Stimulated activated CD8-positive, alpha-beta memory T cell treated with anti-CD3 and anti-CD28 coated beads, Interleukin-15, amount 100 ng/mL, for 48 hours (primary cell): ENCODE measurements around the gene TMEM9B.

Source experiments
- DNase-seq, 2 donors: peaks; one replicate each; pipeline ENCODE4 v3.0.0-alpha.2; 2020; ENCODE audit warnings: low read depth in 2 of 2

TMEM9B gene

GRCh38 chr11:8930456-8931175 lies 33.6 kb downstream of the TMEM9B start:
- no peak for DNase-seq

- DNase-seq = no peak
Observed at GRCh38 chr11:8928981-8929615, 35.1 kb downstream of the TMEM9B start.

- no peak for DNase-seq
Observed at GRCh38 chr11:8928205-8928604, 36.0 kb downstream of the TMEM9B start.

GRCh38 chr11:8927233-8927632 lies 37.0 kb downstream of the TMEM9B start:
- no peak for DNase-seq

DNA sequence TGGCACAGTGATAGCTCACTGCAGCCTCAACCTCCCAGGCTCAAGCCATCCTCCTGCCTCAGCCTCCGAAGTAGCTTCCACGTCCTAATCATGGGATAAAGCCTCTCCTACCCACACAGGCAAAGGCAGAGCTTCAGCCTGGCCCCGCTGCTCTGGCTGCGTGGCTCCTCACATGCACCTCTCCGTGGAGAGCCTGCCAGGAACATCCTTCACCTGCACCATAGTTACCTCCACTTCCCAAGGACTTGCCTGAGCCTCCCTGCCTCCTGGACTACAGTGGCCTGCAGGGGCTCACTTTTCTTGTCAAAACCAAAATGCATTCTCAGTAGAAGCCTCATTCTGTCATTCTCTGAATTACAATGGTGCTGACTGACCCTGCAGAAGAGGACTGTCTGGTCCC lies 38.0 kb downstream of the TMEM9B start:
- no peak for DNase-seq

GRCh38 chr11:8925711-8926110 lies 38.5 kb downstream of the TMEM9B start:
- DNase-seq = no peak

DNA sequence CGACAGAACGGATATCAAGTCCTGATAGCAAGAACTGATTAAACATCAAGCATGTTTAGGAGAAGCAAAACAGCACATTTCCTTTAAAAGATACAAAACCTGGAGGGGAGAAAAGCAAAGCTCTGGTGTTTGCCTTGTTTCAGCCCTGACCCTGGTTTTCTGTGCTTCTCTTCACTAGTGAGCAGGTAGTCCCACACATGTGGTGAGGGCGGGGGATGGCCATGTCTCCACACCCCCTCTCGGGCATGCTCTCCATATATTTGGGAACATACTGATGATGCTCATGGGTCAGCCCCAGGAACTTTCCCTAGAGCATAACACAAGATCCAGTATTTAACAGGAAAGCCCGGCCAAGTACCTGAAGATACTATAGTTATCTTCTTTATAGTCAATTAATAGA lies 41.6 kb downstream of the TMEM9B start:
- no peak for DNase-seq

DNA sequence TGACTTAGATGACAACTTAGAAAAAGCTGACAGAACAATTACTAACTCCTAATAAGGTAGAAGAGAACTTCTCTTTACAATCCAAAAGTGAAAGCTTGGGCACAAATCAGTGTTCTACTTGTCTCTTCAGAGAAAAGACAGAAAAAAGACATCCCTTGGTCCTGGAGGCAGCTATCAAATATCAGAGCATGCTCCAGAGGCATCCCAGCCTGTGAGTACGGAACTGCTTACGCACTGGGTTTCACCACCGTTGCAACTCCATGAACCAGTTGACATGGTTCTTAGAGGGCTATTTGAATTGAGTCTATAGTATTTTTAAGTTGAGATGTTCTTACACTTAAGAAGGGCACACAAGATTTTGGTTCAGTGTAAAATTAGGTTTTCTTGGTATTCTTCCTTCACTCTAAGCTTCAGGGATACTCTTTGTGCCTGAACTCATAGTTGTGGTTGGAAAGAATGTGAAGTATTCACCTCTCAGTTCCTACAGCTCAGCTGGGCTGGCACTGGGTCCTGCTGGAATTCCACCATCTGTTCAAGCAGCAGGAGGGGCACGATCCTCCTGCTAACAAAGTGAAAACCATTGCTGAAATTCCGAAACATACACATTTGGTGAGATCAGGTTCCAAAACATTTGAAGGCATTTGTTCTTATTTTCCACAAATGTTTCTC lies 47.0 kb downstream of the TMEM9B start:
- DNase-seq = no peak

- no peak for DNase-seq
Observed at GRCh38 chr11:8914661-8915018, 49.6 kb downstream of the TMEM9B start.

- peak; percentile 18 to 22 for DNase-seq
Observed at GRCh38 chr11:8913961-8914660, 50.1 kb downstream of the TMEM9B start.

GRCh38 chr11:8911029-8911823 lies 53.0 kb downstream of the TMEM9B start, which contains the start of gene AKIP1:
Gene AKIP1, plus strand, starts transcription at chr11:8911189. Its CDS starts 261 bp downstream, at chr11:8911450.
- peak; percentile 89 for DNase-seq

- DNase-seq = no peak
Observed at GRCh38 chr11:8910649-8911026, 53.6 kb downstream of the TMEM9B start.

- DNase-seq = no peak
Observed at GRCh38 chr11:8908099-8908498, 56.1 kb downstream of the TMEM9B start.

GRCh38 chr11:8907116-8907515 lies 57.1 kb downstream of the TMEM9B start:
- no peak for DNase-seq

DNA sequence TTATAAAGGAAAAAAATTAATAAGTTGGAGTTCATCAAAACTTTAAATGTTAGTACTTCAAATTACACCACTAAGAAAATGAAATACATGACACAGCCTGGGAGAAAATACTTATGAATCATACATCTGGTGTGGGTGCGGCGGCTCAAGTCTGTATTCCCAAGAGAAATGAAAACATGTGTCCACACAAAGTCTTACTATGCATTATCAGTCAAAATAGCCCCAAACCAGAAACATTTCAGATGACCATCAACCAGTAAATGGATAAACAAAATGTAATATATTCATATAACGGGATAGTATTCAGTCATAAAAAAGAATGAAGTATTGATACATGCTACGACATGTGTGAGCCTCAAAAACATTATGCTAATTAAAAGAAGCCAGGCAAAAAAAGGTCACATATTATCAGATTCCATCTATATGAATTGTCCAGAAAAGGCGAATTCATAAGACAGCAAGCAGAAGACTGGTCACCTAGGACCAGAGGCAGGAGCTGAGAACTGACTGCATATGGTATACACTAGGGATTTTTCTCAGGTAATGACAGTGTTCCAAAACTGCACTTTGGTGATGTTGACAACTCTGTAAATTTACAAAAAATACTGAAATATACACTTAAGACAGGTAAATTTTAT lies 58.6 kb downstream of the TMEM9B start:
- DNase-seq = no peak

DNA sequence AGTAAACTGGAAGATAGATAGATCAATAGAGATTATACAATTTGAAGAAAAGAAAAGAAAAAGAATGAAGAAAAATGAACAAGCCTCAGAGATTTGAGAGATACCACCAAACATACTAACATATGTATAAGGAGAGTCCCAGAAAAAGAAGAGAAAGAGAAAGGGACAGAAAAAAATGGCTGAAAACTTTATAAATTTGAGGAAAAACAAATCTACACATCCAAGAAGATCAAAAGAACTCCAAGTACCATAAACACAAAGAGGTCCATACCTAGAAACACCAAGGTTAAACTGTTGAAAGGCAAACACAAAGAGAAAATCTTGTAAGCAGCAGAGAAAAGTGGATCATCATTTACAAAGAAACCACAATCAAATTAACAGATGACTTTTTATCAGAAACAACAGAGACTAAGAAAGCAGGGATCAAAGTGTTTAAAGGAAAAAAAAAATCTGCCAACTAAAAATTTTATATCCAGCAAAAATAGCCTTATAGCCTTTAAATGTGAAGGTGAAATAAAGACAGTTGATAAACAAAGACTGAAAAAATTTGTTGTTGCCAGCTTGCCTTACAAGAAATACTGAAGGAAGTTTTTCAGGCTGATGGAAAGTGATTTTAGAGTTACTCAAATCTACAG lies 65.0 kb downstream of the TMEM9B start:
- no peak for DNase-seq
